Hepatocyte (in vitro differentiated cells): ENCODE measurements around the gene OSBPL10. TPM values are rescaled to one million over a fixed set of nuclear protein-coding genes. Genes with fewer than 3 reads are reported as not detected.

Experiments
- DNase-seq: peaks from one replicate; pipeline ENCODE4 v3.0.0-alpha.2; 2016; ENCODE audit warnings: low spot score
- H2AFZ ChIP-seq: fragments of 200-600 bp; sonication (generic); 2 replicates; pipeline ENCODE4 v1.6.0; 2016; ENCODE audit warnings: antibody characterized with exemption, mild to moderate bottlenecking
- H3K27ac ChIP-seq: fragments of 200-600 bp; sonication (generic); 2 replicates; pipeline ENCODE4 v1.5.1; 2016; ENCODE audit warnings: mild to moderate bottlenecking
- H3K27me3 ChIP-seq: fragments of 200-600 bp; sonication (generic); 2 replicates; pipeline ENCODE4 v1.6.1; 2016
- H3K36me3 ChIP-seq: fragments of 200-600 bp; sonication (generic); replicated peaks from 2 replicates; pipeline ENCODE4 v1.5.1; 2016; ENCODE audit warnings: low read depth; ENCODE audit not compliant: insufficient read depth
- H3K4me1 ChIP-seq: fragments of 200-600 bp; sonication (generic); 2 replicates; pipeline ENCODE4 v1.5.1; 2016; ENCODE audit warnings: mild to moderate bottlenecking, moderate library complexity; ENCODE audit not compliant: insufficient read depth
- H3K4me2 ChIP-seq: fragments of 200-600 bp; sonication (generic); 2 replicates; pipeline ENCODE4 v1.6.0; 2016
- H3K4me3 ChIP-seq: fragments of 200-600 bp; sonication (generic); 2 replicates; pipeline ENCODE4 v1.5.1; 2016; ENCODE audit warnings: mild to moderate bottlenecking
- H3K79me2 ChIP-seq: fragments of 200-600 bp; sonication (generic); 2 replicates; pipeline ENCODE4 v1.6.0; 2017; ENCODE audit warnings: mild to moderate bottlenecking
- H3K9me2 ChIP-seq: fragments of 200-600 bp; sonication (generic); replicated peaks from 2 replicates; pipeline ENCODE4 v1.6.0; 2017; ENCODE audit warnings: mild to moderate bottlenecking; ENCODE audit not compliant: insufficient read depth
- H3K9me3 ChIP-seq: fragments of 200-600 bp; sonication (generic); 2 replicates; pipeline ENCODE4 v1.5.1; 2016; ENCODE audit warnings: low read depth, mild to moderate bottlenecking
- H4K20me1 ChIP-seq: fragments of 200-600 bp; sonication (generic); 2 replicates; pipeline ENCODE4 v1.6.0; 2016; ENCODE audit warnings: mild to moderate bottlenecking; ENCODE audit not compliant: insufficient read depth, poor library complexity, severe bottlenecking
- CTCF ChIP-seq: fragments of 200-600 bp; sonication (generic); IDR thresholded peaks from 2 replicates; pipeline ENCODE4 v1.5.1; 2016; ENCODE audit warnings: antibody characterized with exemption, mild to moderate bottlenecking; ENCODE audit not compliant: poor library complexity
- EZH2 ChIP-seq: fragments of 200-600 bp; sonication (generic); IDR thresholded peaks from 2 replicates; pipeline ENCODE4 v1.6.1; 2016; ENCODE audit warnings: antibody characterized with exemption, mild to moderate bottlenecking, borderline replicate concordance
- EZH2phosphoT487 ChIP-seq: fragments of 200-600 bp; sonication (generic); IDR thresholded peaks from one replicate; pipeline ENCODE4 v1.6.1; 2018; ENCODE audit warnings: antibody characterized with exemption, mild to moderate bottlenecking, low read depth, moderate library complexity; ENCODE audit not compliant: unreplicated experiment, severe bottlenecking
- WGBS: methylation state at CpG from one replicate; pipeline ENCODE4 v1.1.6; 2016; ENCODE audit warnings: low lambda C conversion rate; ENCODE audit errors: missing lambda C conversion rate; 5-methylcytosine and 5-hydroxymethylcytosine counted together
- polyA plus RNA-seq: library from polyadenylated mRNA; unstranded; fragments of >200 nt; fragmentation: Nextera tagmentation; extraction: Ambion mirVana; gene quantifications from 2 replicates; pipeline ENCODE4 v1.2.1, GENCODE V29; 2016
- total RNA-seq: library from RNA; depleted of rRNA; stranded (reverse); fragments of >200 nt; gene quantifications from 2 replicates; pipeline ENCODE4 v1.2.3, GENCODE V29; 2014

OSBPL10 gene
- total and polyA plus RNA-seq, 2 experiments from 2014 or later = 18.2 to 32.8 TPM

DNA sequence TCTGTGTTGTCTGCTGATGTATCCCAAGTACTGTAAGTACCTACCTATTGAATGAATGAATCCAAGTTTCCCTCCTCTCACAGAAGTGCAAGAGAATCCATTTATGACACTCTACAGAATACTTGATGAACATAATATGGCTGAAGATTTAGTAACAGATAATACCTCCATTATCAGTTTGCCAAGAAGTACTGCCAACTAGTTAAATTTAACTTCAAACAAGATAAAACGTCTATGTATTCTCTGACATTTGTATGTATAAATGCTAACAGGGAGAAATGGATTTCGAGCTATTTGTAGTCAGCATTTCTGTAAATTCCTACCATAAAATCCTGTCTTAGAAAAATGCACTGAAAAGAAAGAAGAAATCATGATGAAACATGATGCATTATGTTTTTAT, 230.7 kb downstream of the OSBPL10 start:
- Histone ChIP-seq H3K9me2 (no peaks in the 10 kb centered on the region), H3K4me3 (no peak overlapping the region), H3K36me3 (no peaks in the 10 kb centered on the region), H2AFZ (no peak overlapping the region), H4K20me1 (no peaks in the 10 kb centered on the region), H3K27ac (no peak overlapping the region), H3K4me1 (peaks cover 8% of the 10 kb centered on the region), H3K4me2 (no peak overlapping the region), H3K79me2 (peaks cover 11% of the 10 kb centered on the region), H3K9me3 (no peaks in the 10 kb centered on the region), H3K27me3 (no peaks in the 10 kb centered on the region)
- DNase-seq = no peak
- WGBS = 74% methylated on average over 2 of the region's 2 CpGs
- no peak for TF ChIP-seq EZH2phosphoT487
- TF ChIP-seq EZH2 = no peak
- TF ChIP-seq CTCF = no peak

- WGBS = 33% methylated on average over 5 of the region's 5 CpGs
These were observed 232.1 kb downstream of the OSBPL10 start for GRCh38 chr3:31748933-31749295.

GRCh38 chr3:31748281-31748932, 232.7 kb downstream of the OSBPL10 start:
- WGBS = 24% methylated on average over 5 of the region's 5 CpGs

More at GRCh38 chr3:31748933-31749295, 232.1 kb downstream of the OSBPL10 start:
- no peak overlapping the region for H3K4me3 ChIP-seq
- H3K4me1 ChIP-seq = peaks cover 8% of the 10 kb centered on the region
- no peak for DNase-seq
- peak overlapping the region; percentile 48 for H3K4me2 ChIP-seq
- H3K79me2 ChIP-seq = peaks cover 11% of the 10 kb centered on the region
- H3K27me3 ChIP-seq = no peaks in the 10 kb centered on the region
- H4K20me1 ChIP-seq = no peaks in the 10 kb centered on the region
- no peaks in the 10 kb centered on the region for H3K9me3 ChIP-seq
- no peak for TF ChIP-seq CTCF
- TF ChIP-seq EZH2phosphoT487 = no peak
- TF ChIP-seq EZH2 = no peak
- H3K27ac ChIP-seq = no peak overlapping the region
- H3K36me3 ChIP-seq = no peaks in the 10 kb centered on the region
- no peaks in the 10 kb centered on the region for H3K9me2 ChIP-seq
- no peak overlapping the region for H2AFZ ChIP-seq

More at GRCh38 chr3:31748281-31748932, 232.7 kb downstream of the OSBPL10 start:
- peak overlapping the region; percentile 48 for H3K4me2 ChIP-seq
- H3K9me3 ChIP-seq = no peaks in the 10 kb centered on the region
- H2AFZ ChIP-seq = no peak overlapping the region
- TF ChIP-seq EZH2phosphoT487 (no peak), EZH2 (no peak), CTCF (no peak)
- H3K27me3 ChIP-seq = no peaks in the 10 kb centered on the region
- H3K9me2 ChIP-seq = no peaks in the 10 kb centered on the region
- H3K4me3 ChIP-seq = no peak overlapping the region
- H3K27ac ChIP-seq = no peak overlapping the region
- no peaks in the 10 kb centered on the region for H3K36me3 ChIP-seq
- no peak for DNase-seq
- peaks cover 8% of the 10 kb centered on the region for H3K4me1 ChIP-seq
- H3K79me2 ChIP-seq = peaks cover 11% of the 10 kb centered on the region
- no peaks in the 10 kb centered on the region for H4K20me1 ChIP-seq
